ENCODE measurements around the gene BCAS3.

- TF ChIP-seq CTCF (IDR thresholded peaks at IDR 0.05; ENCODE audit: low read depth, low read length), result no peak
- TF ChIP-seq EZH2phosphoT487 (IDR thresholded peaks at IDR 0.05; ENCODE audit: low read depth), result no peak
These were observed 572.1 kb downstream of the BCAS3 start for GRCh38 chr17:61249649-61250299.

Measured in OCI-LY3 (cell line).